K562 (cell line): ENCODE results near the gene WDPCP. TPM values are rescaled to one million over a fixed set of nuclear protein-coding genes. Genes with fewer than 3 reads are reported as not detected.

ENCODE experiments used
- ATAC-seq: fragments of 200-7000 bp; cut with Tn5 transposase; 3 replicates; pipeline ENCODE4 v1.9.1; 2020; ENCODE audit warnings: moderate library complexity
- BruUV-seq: library from RNA; stranded (reverse); fragments of 400-500 nt; replicated peaks from 2 replicates; lab custom pipeline; 2021; lab: Mats Ljungman, UMichigan
- CTCF ChIA-PET: fragments of 300-600 bp; formaldehyde crosslinking; extraction: SDS; loops from one replicate; lab custom pipeline; 2021; ENCODE audit warnings: low intra/inter-chr PET ratio; lab: Yijun Ruan, JAX
- POLR2A ChIA-PET: fragments of 300-600, 350-650 bp; sonication (Branson Sonifier 250); formaldehyde crosslinking; extraction: SDS; loops from one replicate; lab custom pipeline; 2021; ENCODE audit warnings: antibody characterized with exemption, inconsistent platforms; lab: Yijun Ruan, JAX
- DNase-seq, 4 experiments: peaks; one replicate each; pipeline versions ENCODE4 v3.0.0 to v3.0.0-alpha.2; 2011 to 2018; ENCODE audit warnings: low spot score in 3 of 4, mixed read lengths in 3 of 4; ENCODE audit errors: extremely low read depth in 1 of 4
- FAIRE-seq: peaks from 2 replicates; lab custom pipeline; 2011; peaks lifted over from hg19 to GRCh38; lab: Jason Lieb, UNC
- H2AFZ ChIP-seq: 2 replicates; pipeline ENCODE4 v1.6.0; 2011; ENCODE audit warnings: low read depth, low read length, control low read depth, inconsistent platforms
- H3K27ac ChIP-seq: fragments of 200-600 bp; 3 replicates; pipeline ENCODE4 v1.8.0; 2011; ENCODE audit warnings: low read depth, mild to moderate bottlenecking, control low read depth, inconsistent platforms, low read length, moderate library complexity, mixed read lengths; ENCODE audit errors: extremely low read depth
- H3K27me3 ChIP-seq, 2 experiments: fragments of 300-600 bp in 1 of 2; 2 replicates in 1 of 2; 3 replicates in 1 of 2; pipeline versions ENCODE4 v1.6.0 to v1.8.0; 2011; ENCODE audit warnings: inconsistent platforms in 2 of 2, low read length in 2 of 2, mild to moderate bottlenecking in 1 of 2, mixed read lengths in 1 of 2, moderate library complexity in 1 of 2; ENCODE audit not compliant: control insufficient read depth in 2 of 2, insufficient read depth in 2 of 2
- H3K36me3 ChIP-seq: fragments of 300-600 bp; 3 replicates; pipeline ENCODE4 v1.8.0; 2011; ENCODE audit warnings: mild to moderate bottlenecking, low read length, inconsistent platforms; ENCODE audit not compliant: control insufficient read depth, insufficient read depth
- H3K4me1 ChIP-seq, 2 experiments: fragments of 200-600 bp in 1 of 2; replicated peaks in 1 of 2; 2 replicates in 1 of 2; 3 replicates in 1 of 2; pipeline versions ENCODE4 v1.5.1 to v1.8.0; 2011; ENCODE audit warnings: inconsistent platforms in 2 of 2, low read length in 2 of 2, mild to moderate bottlenecking in 1 of 2, mixed read lengths in 1 of 2, moderate library complexity in 1 of 2; ENCODE audit not compliant: control insufficient read depth in 2 of 2, insufficient read depth in 2 of 2
- H3K4me2 ChIP-seq: 2 replicates; pipeline ENCODE4 v1.6.1; 2011; ENCODE audit warnings: low read length, control low read depth, inconsistent platforms, mixed read lengths; ENCODE audit not compliant: insufficient read depth
- H3K4me3 ChIP-seq: fragments of 200-600 bp; sonication (generic), shearing (Covaris generic); 2 replicates; pipeline ENCODE4 v1.5.1; 2016; ENCODE audit warnings: control low read depth, inconsistent platforms
- H3K79me2 ChIP-seq: fragments of 200-600 bp; 3 replicates; pipeline ENCODE4 v1.8.0; 2011; ENCODE audit warnings: low read length, inconsistent platforms; ENCODE audit not compliant: control insufficient read depth, insufficient read depth
- H3K9ac ChIP-seq, 2 experiments: 2 replicates each; pipeline versions ENCODE4 v1.6.0 to v1.6.1; 2011; ENCODE audit warnings: low read depth in 2 of 2, low read length in 2 of 2, control low read depth in 1 of 2, inconsistent platforms in 1 of 2, mild to moderate bottlenecking in 1 of 2, mixed read lengths in 1 of 2; ENCODE audit not compliant: insufficient read depth in 1 of 2
- H3K9me1 ChIP-seq: one replicate; pipeline ENCODE4 v1.6.0; 2011; ENCODE audit warnings: inconsistent platforms, mild to moderate bottlenecking, low read length, moderate library complexity; ENCODE audit not compliant: control insufficient read depth, insufficient read depth
- H3K9me3 ChIP-seq: replicated peaks from 2 replicates; pipeline ENCODE4 v1.5.1; 2011; ENCODE audit warnings: low read depth, low read length, inconsistent platforms; ENCODE audit not compliant: control insufficient read depth, insufficient read depth
- H4K20me1 ChIP-seq: replicated peaks from 2 replicates; pipeline ENCODE4 v1.6.1; 2011; ENCODE audit warnings: low read length, inconsistent platforms, mixed read lengths; ENCODE audit not compliant: control insufficient read depth, insufficient read depth
- ARID1B ChIP-seq: fragments of 450-650 bp; IDR thresholded peaks from 2 replicates; pipeline ENCODE4 v1.6.1; 2016; ENCODE audit warnings: antibody characterized with exemption, mild to moderate bottlenecking, inconsistent platforms
- DPF2 ChIP-seq: fragments of 450-650 bp; IDR thresholded peaks from 2 replicates; pipeline ENCODE4 v1.6.1; 2016
- HMGN3 ChIP-seq: IDR thresholded peaks from 2 replicates; pipeline ENCODE4 v1.6.1; 2011; ENCODE audit warnings: borderline replicate concordance, low read depth, mild to moderate bottlenecking, mixed read lengths, low read length; ENCODE audit not compliant: insufficient read length; ENCODE audit errors: extremely low read depth
- IRF1 ChIP-seq: sonication (generic); formaldehyde crosslinking; IDR thresholded peaks from 2 replicates; pipeline ENCODE4 v1.8.0; 2022; ENCODE audit warnings: missing genetic modification reagents, mild to moderate bottlenecking, borderline replicate concordance
- KDM1A ChIP-seq, 2 experiments: fragments of 450-650 bp; IDR thresholded peaks; 2 replicates each; pipeline ENCODE4 v1.6.1; 2016; ENCODE audit warnings: mild to moderate bottlenecking in 2 of 2
- KLF1 ChIP-seq: fragments of 450-650 bp; IDR thresholded peaks from 2 replicates; pipeline ENCODE4 v1.6.1; 2016; ENCODE audit warnings: missing genetic modification characterization, missing compliant biosample characterization
- MAZ ChIP-seq, 2 experiments: fragments of 450-650 bp in 1 of 2; sonication (generic) in 1 of 2; formaldehyde crosslinking; IDR thresholded peaks in 1 of 2; conservative IDR thresholded peaks in 1 of 2; 2 replicates each; pipeline versions ENCODE4 v1.4.0 to v1.5.0; 2020; ENCODE audit warnings: mild to moderate bottlenecking in 1 of 2, missing genetic modification reagents in 1 of 2
- MTA1 ChIP-seq: fragments of 450-650 bp; IDR thresholded peaks from 2 replicates; pipeline ENCODE4 v1.6.1; 2017; ENCODE audit warnings: borderline replicate concordance
- NCOR1 ChIP-seq: fragments of 450-650 bp; IDR thresholded peaks from 2 replicates; pipeline ENCODE4 v1.6.1; 2016; ENCODE audit warnings: mild to moderate bottlenecking, moderate library complexity
- NFRKB ChIP-seq: fragments of 450-650 bp; IDR thresholded peaks from 2 replicates; pipeline ENCODE4 v1.6.1; 2016; ENCODE audit warnings: low read depth
- SAFB2 ChIP-seq: fragments of 200-400 bp; formaldehyde crosslinking; IDR thresholded peaks from 2 replicates; pipeline ENCODE4 v1.6.1; 2018; ENCODE audit warnings: borderline replicate concordance, low read length, low read depth, moderate library complexity; ENCODE audit not compliant: severe bottlenecking
- TAL1 ChIP-seq: fragments of 450-650 bp; IDR thresholded peaks from 2 replicates; pipeline ENCODE4 v1.6.1; 2016; ENCODE audit warnings: mild to moderate bottlenecking
- TOE1 ChIP-seq, 2 experiments: fragments of 450-650 bp in 1 of 2; sonication (generic) in 1 of 2; formaldehyde crosslinking in 1 of 2; IDR thresholded peaks; 2 replicates each; pipeline versions ENCODE4 v1.7.1 to v1.8.0; 2016 to 2022; ENCODE audit warnings: borderline replicate concordance in 2 of 2, mild to moderate bottlenecking in 2 of 2, antibody characterized with exemption in 1 of 2, inconsistent platforms in 1 of 2, low read depth in 1 of 2, missing genetic modification reagents in 1 of 2, moderate library complexity in 1 of 2
- TRIM28 ChIP-seq: fragments of 450-650 bp; IDR thresholded peaks from 2 replicates; pipeline ENCODE4 v1.6.1; 2017
- ZHX1 ChIP-seq: fragments of 150-350 bp; conservative IDR thresholded peaks from 2 replicates; pipeline ENCODE4 v1.6.1; 2014; ENCODE audit warnings: low read length
- WGBS: fragments of 100-300 bp; shearing (Covaris generic); methylation state at CpG from one replicate; pipeline ENCODE4 v1.1.6; 2016; ENCODE audit warnings: low coverage, mixed read lengths; ENCODE audit not compliant: insufficient coverage; ENCODE audit errors: missing lambda C conversion rate; 5-methylcytosine and 5-hydroxymethylcytosine counted together
- in situ Hi-C: fragments of 300-500 bp; cut with MboI; formaldehyde crosslinking; loops from 4 replicates; pipeline ENCODE4 v1.15.0; 2018; ENCODE audit warnings: inconsistent platforms, mixed read lengths
- intact Hi-C: fragments of 100-400 bp; cut with micrococcal nuclease; formaldehyde crosslinking; loops from 2 replicates; pipeline ENCODE4 v1.14.2; 2022
- polyA plus RNA-seq, 8 experiments: library from polyadenylated mRNA; depleted of rRNA in 4 of 8; stranded (reverse) in 5 of 8; unstranded in 3 of 8; fragments of >200 nt; fragmentation: Nextera tagmentation in 2 of 8; fragmentation: Illumina TruSeq in 1 of 8; extraction: Ambion mirVana in 2 of 8; extraction: Trizol in 1 of 8; gene quantifications; 2 replicates each; pipeline versions ENCODE4 v1.2.1 to v1.2.3, GENCODE V29; 2011 to 2014; ENCODE audit warnings: inconsistent platforms in 1 of 8, missing spikeins in 1 of 8
- total RNA-seq, 7 experiments: library from RNA; depleted of rRNA in 6 of 7; stranded (reverse); fragments of >200 nt in 6 of 7; fragmentation: Illumina TruSeq in 2 of 7; extraction: Trizol in 2 of 7; gene quantifications; 2 replicates each; pipeline versions ENCODE4 v1.2.1 to v1.2.3, GENCODE V29; 2011 to 2021; ENCODE audit warnings: low replicate concordance in 1 of 7

Gene WDPCP
- total and polyA plus RNA-seq, 9 of the 15 experiments (the other 6 are each of a cell fraction or from before 2014, with no cell fraction given): 1.4 to 6.4 (median 5.5) TPM

GRCh38 chr2:63614983-63615945 is 27.0 kb upstream of the WDPCP start:
- WGBS: 17% methylated on average over 9 of the region's 9 CpGs
- intact Hi-C loops (no loop called here), in situ Hi-C loops (no loop called here)
- POLR2A ChIA-PET: interaction anchor here (0.6 to 1.2 kb wide), 6 partner anchors 10 to 1744 kb away, joined by 3 to 8 read pairs (median 3); no protein-coding TSS in a partner anchor
- no peaks in the 10 kb centered on the region for H3K9me1 ChIP-seq
- no peaks in the 10 kb centered on the region for H4K20me1 ChIP-seq
- H3K79me2 ChIP-seq: no peaks in the 10 kb centered on the region
- no peaks in the 10 kb centered on the region for H3K36me3 ChIP-seq
- H3K4me3 ChIP-seq: no peak overlapping the region
- DNase-seq (peak in 2 of 4 experiments; percentile 47 to 65), ATAC-seq (peak; percentile 93), FAIRE-seq (peak; percentile 73)
- no peak overlapping the region for H3K27ac ChIP-seq
- H3K27me3 ChIP-seq: peaks cover 10 to 11% of the 10 kb centered on the region in 2 experiments; a peak in 3 of 5 replicates
- no peaks in the 10 kb centered on the region; a peak in 3 of 5 replicates for H3K4me1 ChIP-seq
- no peaks in the 10 kb centered on the region for H3K9me3 ChIP-seq
- peak overlapping the region; percentile 46 for H3K4me2 ChIP-seq
- no TSS peak for BruUV-seq
- H3K9ac ChIP-seq: peak overlapping the region in 1 of 2 experiments; percentile 29; a peak in 1 of 4 replicates
- CTCF ChIA-PET: no interaction called here
- H2AFZ ChIP-seq: peak overlapping the region; percentile 81
- no peak for TF ChIP-seq TRIM28
- no peak for TF ChIP-seq MAZ (CRISPR knock-in tag; conservative IDR thresholded peaks at IDR 0.05 in 1 of 2, IDR thresholded peaks at IDR 0.05 in 1 of 2)
- TF ChIP-seq TAL1: peak; percentile 35; the same call in 1 of the 2 replicates
- TF ChIP-seq KLF1 (tag): no peak
- no peak for TF ChIP-seq IRF1 (CRISPR knock-in tag)
- TF ChIP-seq NFRKB: no peak
- TF ChIP-seq ZHX1: no peak
- TF ChIP-seq ARID1B: peak; percentile 53
- no peak for TF ChIP-seq HMGN3
- no peak for TF ChIP-seq MTA1
- no peak for TF ChIP-seq SAFB2
- no peak for TF ChIP-seq NCOR1
- no peak for TF ChIP-seq TOE1 (IDR thresholded peaks at IDR 0.05; ENCODE audit: borderline replicate concordance)
- TF ChIP-seq TOE1 (CRISPR knock-in tag; IDR thresholded peaks at IDR 0.05; ENCODE audit: borderline replicate concordance, low read depth): no peak
- peak; percentile 48; the same call in 1 of the 2 replicates for TF ChIP-seq DPF2
- TF ChIP-seq KDM1A (IDR thresholded peaks at IDR 0.05): no peak
